Epidermal melanocyte (primary cell): ENCODE data around the gene NIPAL4.

Source experiments
- DNase-seq: peaks from one replicate; pipeline ENCODE4 v3.0.0; 2011; ENCODE audit warnings: low spot score; ENCODE audit not compliant: insufficient read length

Gene NIPAL4

DNA sequence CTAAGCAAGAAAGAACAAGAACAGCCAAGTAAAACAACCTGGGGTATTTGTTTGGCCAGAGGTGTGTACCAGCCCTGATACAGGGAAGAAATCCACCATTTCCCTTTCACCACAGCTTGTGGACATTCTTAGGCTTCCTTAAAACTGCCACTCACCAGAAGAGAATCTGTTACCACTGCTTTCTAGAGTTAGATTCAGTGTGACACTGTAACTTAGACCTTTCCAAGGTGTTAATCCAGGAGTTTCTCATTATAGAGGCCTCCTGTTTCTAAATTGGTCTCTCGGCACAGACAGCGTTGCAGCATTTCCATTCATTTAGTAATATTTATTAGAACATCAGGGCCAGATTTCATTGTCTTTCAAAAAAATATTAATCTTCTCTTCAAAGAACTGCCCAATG is 55.0 kb downstream of the NIPAL4 start:
- DNase-seq: no peak

- DNase-seq: no peak
These were observed 56.0 kb downstream of the NIPAL4 start for GRCh38 chr5:157516006-157516405.

DNA sequence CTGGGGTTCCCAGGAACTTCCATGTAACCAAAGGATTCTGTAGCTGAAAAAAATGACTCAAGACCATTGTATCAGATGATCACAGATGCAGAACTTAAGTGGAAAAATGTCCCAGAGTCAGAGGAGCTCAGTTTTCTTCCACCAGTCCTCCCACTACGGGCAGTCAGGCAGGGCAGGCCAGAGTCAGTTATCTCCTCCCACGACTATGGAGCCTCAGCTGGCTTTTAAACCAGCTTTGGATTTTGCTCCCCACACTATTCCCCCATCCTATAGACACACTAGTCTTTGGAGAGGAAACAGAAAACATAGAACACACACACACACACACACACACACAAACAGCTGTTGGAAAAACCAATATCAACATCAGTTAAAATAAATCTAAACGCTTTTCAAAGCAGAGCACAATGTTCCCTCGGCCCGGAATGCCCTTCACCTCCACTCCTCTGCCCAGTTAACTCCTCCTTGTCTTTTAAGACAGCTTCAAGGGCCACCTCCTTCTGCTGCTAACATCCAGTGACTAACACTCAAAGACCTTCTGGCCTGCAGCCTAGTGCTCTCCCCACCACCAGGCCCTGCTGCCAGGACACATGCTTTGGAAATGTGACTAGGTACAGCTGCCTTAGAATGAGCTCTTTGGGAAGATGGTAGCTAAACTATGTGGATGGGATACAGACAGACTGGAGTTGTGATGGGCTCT is 56.8 kb downstream of the NIPAL4 start:
- peak; percentile 32 for DNase-seq

- DNase-seq: no peak
These were observed 59.0 kb downstream of the NIPAL4 start for GRCh38 chr5:157518963-157519362.

DNA sequence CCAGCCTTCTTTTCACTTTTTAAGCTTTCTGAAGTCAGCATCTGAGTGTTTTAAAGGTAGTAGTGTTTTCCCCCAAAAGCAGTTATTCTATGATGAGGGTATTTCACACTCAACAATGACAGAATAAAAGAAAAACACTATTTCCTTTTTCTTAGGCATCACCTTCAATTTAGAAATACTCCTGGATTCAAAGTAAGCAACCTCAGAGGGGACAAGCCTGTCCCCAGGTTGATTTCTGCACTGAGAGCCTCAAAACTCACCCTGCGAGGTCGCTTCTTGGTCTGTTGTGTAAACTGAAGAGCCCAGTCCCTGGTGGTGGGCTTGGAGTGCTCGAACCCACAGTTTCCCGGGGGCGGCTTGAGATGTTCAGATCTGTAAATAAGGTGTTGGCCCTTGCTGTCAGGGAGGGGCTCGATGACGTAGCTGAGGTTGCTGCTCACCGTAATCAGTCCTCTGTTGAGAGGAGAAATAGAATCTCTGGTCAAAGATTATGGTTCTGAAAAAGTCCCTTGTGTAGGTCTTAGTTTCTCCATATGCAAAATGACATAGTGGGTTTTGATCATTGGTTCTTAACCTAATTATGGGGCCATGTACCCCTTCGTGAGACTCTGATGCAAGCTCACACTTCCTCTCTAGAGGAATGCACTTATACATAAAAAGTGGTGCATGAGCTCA is 59.7 kb downstream of the NIPAL4 start:
- no peak for DNase-seq

DNA sequence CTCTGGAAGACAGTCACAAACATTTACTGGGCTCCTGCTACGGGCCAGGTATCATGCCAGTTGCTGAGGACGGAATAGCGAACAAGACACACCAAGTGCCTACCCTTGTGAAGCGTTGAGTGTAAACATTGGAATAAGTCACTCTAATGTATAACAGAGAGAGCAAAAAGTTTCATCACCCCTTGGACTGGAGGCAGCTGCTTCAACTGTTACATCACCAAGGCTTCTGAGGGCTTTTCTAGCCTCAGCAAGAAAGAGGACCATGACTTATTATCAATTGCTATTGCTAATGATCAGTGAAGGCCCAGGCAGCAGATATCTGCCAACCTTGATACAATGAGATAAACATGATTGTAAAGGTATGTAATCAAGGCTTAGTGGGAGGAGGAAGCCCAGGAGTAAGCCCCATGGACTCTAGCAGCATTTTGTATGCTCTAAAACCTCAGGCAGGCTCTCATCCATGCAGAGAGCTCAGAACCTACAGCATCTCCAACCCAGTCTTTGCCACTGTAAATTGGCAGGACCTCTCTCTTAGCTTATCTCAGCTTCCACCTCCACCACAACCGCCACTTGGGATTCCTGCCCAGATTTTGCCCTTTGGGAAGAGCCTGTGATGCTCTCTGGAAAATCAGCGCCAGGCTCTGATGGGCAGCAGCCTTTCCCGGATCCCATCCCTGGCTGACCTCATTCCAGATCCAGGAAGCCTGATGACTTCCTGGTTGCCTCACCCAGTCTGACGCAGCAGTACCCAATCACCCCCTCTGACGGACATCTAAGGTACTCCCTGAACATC is 61.1 kb downstream of the NIPAL4 start:
- no peak for DNase-seq

- DNase-seq: no peak
These were observed 61.7 kb downstream of the NIPAL4 start for GRCh38 chr5:157521704-157522029.

DNA sequence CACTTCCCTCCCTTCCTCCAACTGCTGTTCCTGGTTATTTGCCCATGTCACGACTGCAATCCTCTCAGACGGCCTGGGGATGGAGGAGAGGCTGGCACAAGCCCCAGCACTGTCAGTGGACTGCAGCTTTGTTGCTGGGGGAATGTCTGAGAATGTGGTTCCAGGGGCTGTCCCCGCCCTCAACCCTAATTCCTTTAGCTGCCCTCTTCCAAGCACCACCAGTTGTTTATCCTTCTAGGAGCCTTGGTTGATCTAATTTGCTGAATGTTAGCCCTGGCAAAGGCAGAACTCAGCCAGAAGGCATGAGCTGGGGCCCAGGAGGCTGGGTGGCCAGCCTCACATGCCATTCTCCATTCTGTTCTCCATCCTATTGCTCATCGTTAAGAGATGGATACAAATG is 64.0 kb downstream of the NIPAL4 start:
- DNase-seq: no peak
